ENCODE data around the gene RABEP1. TPM values are rescaled to one million over a fixed set of nuclear protein-coding genes. Genes with fewer than 3 reads are reported as not detected.
A peak's percentile ranks its signal among the peaks of the same experiment; 100 is the strongest.

Gene RABEP1
- polyA plus RNA-seq, 1 experiment, result 14.9 TPM

DNA sequence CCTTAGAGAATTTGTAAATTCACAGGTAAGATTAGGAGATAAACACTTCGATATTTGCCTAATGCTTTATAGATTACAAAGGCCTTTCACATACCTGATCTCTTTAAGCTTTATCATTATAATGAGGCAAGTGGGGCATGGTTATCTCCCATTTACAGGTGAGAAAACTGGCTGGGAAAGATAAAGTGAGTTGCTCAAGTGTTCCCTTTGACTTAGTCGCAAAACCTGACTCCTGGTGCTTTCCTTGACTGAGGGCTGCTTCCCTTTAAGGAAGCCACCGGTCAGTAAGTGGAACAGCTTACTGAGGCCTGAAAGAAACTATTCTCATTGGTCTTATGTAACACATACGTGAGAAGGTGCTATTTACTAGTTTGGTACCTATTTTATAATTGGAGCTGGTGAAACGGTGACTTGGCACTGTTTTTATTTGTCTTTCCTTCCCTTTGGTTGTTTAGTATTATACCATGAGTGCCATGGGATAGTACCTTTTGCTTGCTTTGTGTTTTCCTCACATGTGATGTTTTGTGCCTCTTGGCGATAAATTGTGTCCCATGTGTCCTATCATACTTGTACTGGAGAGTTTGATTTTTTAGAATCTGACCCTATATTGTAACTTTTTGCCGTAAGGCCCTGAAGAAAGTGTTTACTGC is 80.2 kb downstream of the RABEP1 start:
- CTCF ChIA-PET, result interaction anchor here (1.5 kb wide), 1 partner anchor 11 kb away, joined by 3 read pairs; no protein-coding TSS in a partner anchor
- Histone ChIP-seq H3K4me3 (ENCODE audit: low read depth, low read length) (no peak overlapping the region), H3K36me3 (ENCODE audit: control insufficient read depth, insufficient read depth, low read length) (peaks cover 11% of the 10 kb centered on the region), H3K27me3 (ENCODE audit: control insufficient read depth, insufficient read depth, low read length) (no peaks in the 10 kb centered on the region)
- POLR2A ChIA-PET, result no interaction called here
- TF ChIP-seq CTCF (IDR thresholded peaks at IDR 0.05; ENCODE audit: insufficient read depth, low read depth, low read length), result no peak
- no peak for DNase-seq (ENCODE audit: low read depth)

GRCh38 chr17:5364156-5364555 is 82.1 kb downstream of the RABEP1 start:
- CTCF ChIA-PET, result no interaction called here
- peaks cover 6% of the 10 kb centered on the region for H3K36me3 ChIP-seq (ENCODE audit: control insufficient read depth, insufficient read depth, low read length)
- no peak for TF ChIP-seq CTCF (IDR thresholded peaks at IDR 0.05; ENCODE audit: insufficient read depth, low read depth, low read length)
- POLR2A ChIA-PET, result no interaction called here
- DNase-seq (ENCODE audit: low read depth), result peak; percentile 9
- no peaks in the 10 kb centered on the region for H3K27me3 ChIP-seq (ENCODE audit: control insufficient read depth, insufficient read depth, low read length)
- H3K4me3 ChIP-seq (ENCODE audit: low read depth, low read length), result no peak overlapping the region

GRCh38 chr17:5364696-5365095 is 82.6 kb downstream of the RABEP1 start:
- Histone ChIP-seq H3K27me3 (ENCODE audit: control insufficient read depth, insufficient read depth, low read length) (no peaks in the 10 kb centered on the region), H3K4me3 (ENCODE audit: low read depth, low read length) (no peak overlapping the region), H3K36me3 (ENCODE audit: control insufficient read depth, insufficient read depth, low read length) (peaks cover 6% of the 10 kb centered on the region)
- POLR2A ChIA-PET, result no interaction called here
- DNase-seq (ENCODE audit: low read depth), result no peak
- no peak for TF ChIP-seq CTCF (IDR thresholded peaks at IDR 0.05; ENCODE audit: insufficient read depth, low read depth, low read length)
- CTCF ChIA-PET, result no interaction called here

DNA sequence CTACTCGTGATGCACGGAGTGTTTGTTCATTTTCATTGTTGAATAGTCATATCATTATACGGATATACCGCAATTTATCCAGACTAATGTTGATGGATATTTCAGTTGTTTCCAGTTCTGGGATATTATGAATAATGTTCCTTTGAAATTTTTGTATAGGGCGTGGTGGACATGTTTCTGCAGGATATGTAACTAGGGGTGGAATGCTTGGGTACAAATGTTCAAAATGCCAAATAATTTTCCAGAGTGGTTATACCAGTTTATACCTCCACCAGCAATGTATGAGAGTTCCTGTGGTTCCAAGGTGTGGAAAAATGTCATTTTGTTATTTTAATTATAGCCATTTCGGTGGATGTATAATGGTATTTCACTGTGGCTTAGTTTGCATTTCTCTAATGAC is 83.7 kb downstream of the RABEP1 start:
- POLR2A ChIA-PET, result no interaction called here

DNA sequence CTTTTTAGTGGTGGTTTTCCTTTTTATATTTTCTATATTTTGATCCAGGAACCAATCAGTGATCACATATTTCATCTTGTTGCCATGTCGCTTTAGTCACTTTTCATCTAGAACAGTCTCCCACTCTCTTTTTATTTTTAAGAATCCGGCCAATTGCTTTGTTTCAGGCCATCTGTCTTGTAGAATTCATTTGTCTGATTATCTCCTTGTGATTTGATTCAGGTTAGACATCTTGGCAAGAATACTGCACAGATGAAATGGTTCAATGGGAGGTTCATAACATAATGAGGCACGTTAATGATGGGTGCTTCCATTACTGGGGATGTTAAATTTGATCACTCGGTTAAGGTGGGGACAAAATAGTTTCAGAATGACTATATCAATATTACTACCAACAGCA is 88.3 kb downstream of the RABEP1 start:
- no peak for DNase-seq (ENCODE audit: low read depth)
- no peaks in the 10 kb centered on the region for H3K27me3 ChIP-seq (ENCODE audit: control insufficient read depth, insufficient read depth, low read length)
- peaks cover 4% of the 10 kb centered on the region for H3K36me3 ChIP-seq (ENCODE audit: control insufficient read depth, insufficient read depth, low read length)
- TF ChIP-seq CTCF (IDR thresholded peaks at IDR 0.05; ENCODE audit: insufficient read depth, low read depth, low read length), result no peak
- POLR2A ChIA-PET, result no interaction called here
- no peak overlapping the region for H3K4me3 ChIP-seq (ENCODE audit: low read depth, low read length)
- CTCF ChIA-PET, result no interaction called here

More for the DNA sequence above, 83.7 kb downstream of the RABEP1 start:
- H3K27me3 ChIP-seq (ENCODE audit: control insufficient read depth, insufficient read depth, low read length), result no peaks in the 10 kb centered on the region
- DNase-seq (ENCODE audit: low read depth), result no peak
- H3K4me3 ChIP-seq (ENCODE audit: low read depth, low read length), result no peak overlapping the region
- no peak for TF ChIP-seq CTCF (IDR thresholded peaks at IDR 0.05; ENCODE audit: insufficient read depth, low read depth, low read length)
- CTCF ChIA-PET, result no interaction called here
- peaks cover 6% of the 10 kb centered on the region for H3K36me3 ChIP-seq (ENCODE audit: control insufficient read depth, insufficient read depth, low read length)
